Smooth muscle cell (in vitro differentiated cells): ENCODE results near the gene MRGPRE. TPM values are rescaled to one million over a fixed set of nuclear protein-coding genes. Genes with fewer than 3 reads are reported as not detected.

Source experiments
- DNase-seq: peaks from one replicate; lab custom pipeline; 2025; ENCODE audit not compliant: unreplicated experiment; lab: John Stamatoyannopoulos, UW
- H2AFZ ChIP-seq: fragments of 200-600 bp; sonication (generic); 2 replicates; pipeline ENCODE4 v1.6.0; 2016; ENCODE audit warnings: antibody characterized with exemption, low read depth, mild to moderate bottlenecking
- H3F3A ChIP-seq: fragments of 200-600 bp; sonication (generic); 2 replicates; pipeline ENCODE4 v1.6.0; 2017; ENCODE audit warnings: antibody characterized with exemption, low read depth
- H3K27ac ChIP-seq: fragments of 200-600 bp; sonication (generic); 2 replicates; pipeline ENCODE4 v1.5.1; 2016; ENCODE audit warnings: low read depth, mild to moderate bottlenecking
- H3K27me3 ChIP-seq: fragments of 200-600 bp; sonication (generic); 2 replicates; pipeline ENCODE4 v1.6.1; 2016; ENCODE audit warnings: low read depth, mild to moderate bottlenecking
- H3K36me3 ChIP-seq: fragments of 200-600 bp; sonication (generic); 2 replicates; pipeline ENCODE4 v1.5.1; 2016; ENCODE audit warnings: low read depth
- H3K4me1 ChIP-seq: fragments of 200-600 bp; sonication (generic); 2 replicates; pipeline ENCODE4 v1.5.1; 2016; ENCODE audit warnings: low read depth
- H3K4me2 ChIP-seq: fragments of 200-600 bp; sonication (generic); 2 replicates; pipeline ENCODE4 v1.6.0; 2016; ENCODE audit warnings: mild to moderate bottlenecking
- H3K4me3 ChIP-seq: fragments of 200-600 bp; sonication (generic); 2 replicates; pipeline ENCODE4 v1.5.1; 2016; ENCODE audit warnings: mild to moderate bottlenecking
- H3K79me2 ChIP-seq: fragments of 200-600 bp; sonication (generic); 2 replicates; pipeline ENCODE4 v1.6.0; 2016; ENCODE audit warnings: low read depth, mild to moderate bottlenecking
- H3K9ac ChIP-seq: fragments of 200-600 bp; sonication (generic); 2 replicates; pipeline ENCODE4 v1.6.0; 2016; ENCODE audit warnings: low read depth
- H3K9me3 ChIP-seq: fragments of 200-600 bp; sonication (generic); replicated peaks from 2 replicates; pipeline ENCODE4 v1.5.1; 2016; ENCODE audit warnings: low read depth
- H4K20me1 ChIP-seq: fragments of 200-600 bp; sonication (generic); 2 replicates; pipeline ENCODE4 v1.6.0; 2016; ENCODE audit warnings: low read depth
- WGBS: methylation state at CpG from one replicate; pipeline ENCODE4 v1.1.7; 2016; ENCODE audit warnings: low lambda C conversion rate; 5-methylcytosine and 5-hydroxymethylcytosine counted together
- polyA plus RNA-seq: library from polyadenylated mRNA; unstranded; fragments of >200 nt; fragmentation: Nextera tagmentation; extraction: Ambion mirVana; gene quantifications from 2 replicates; pipeline ENCODE4 v1.2.1, GENCODE V29; 2016
- total RNA-seq: library from RNA; depleted of rRNA; stranded (reverse); fragments of >200 nt; gene quantifications from 2 replicates; pipeline ENCODE4 v1.2.3, GENCODE V29; 2014
- TF ChIP-seq, protein P1 (sequence below): fragments of 200-600 bp; sonication (generic); IDR thresholded peaks from 2 replicates; pipeline ENCODE4 v1.5.1; 2017; ENCODE audit warnings: borderline replicate concordance, mild to moderate bottlenecking, antibody characterized with exemption; ENCODE audit not compliant: insufficient read depth, poor library complexity, severe bottlenecking

Gene MRGPRE
- total and polyA plus RNA-seq, 2 experiments from 2014 or later, result not detected

DNA sequence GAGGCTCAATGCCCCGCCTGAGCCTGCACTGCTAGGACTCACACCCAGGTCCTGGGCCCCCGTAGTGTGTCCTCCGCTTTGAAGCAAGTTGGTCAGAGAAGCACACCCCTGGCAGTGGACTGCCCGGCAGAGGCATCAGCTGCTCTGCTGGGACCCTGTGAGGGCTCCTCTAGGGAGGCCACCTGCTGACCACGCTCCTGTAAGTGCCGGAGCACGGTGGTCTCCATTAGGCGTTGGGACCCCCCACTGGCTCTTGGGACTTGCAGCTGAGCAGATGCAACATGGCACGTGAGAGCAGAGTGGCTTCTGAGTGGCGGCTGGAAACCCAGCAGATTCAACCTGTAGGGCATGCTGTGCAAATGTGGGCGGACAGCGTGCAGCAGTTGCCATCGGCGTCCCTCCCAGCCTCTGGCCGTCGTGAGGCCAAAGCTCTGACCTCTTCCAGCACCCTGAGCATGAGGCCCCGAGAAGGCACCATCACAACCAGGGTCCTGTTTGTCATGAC lies 30.5 kb downstream of the MRGPRE start:
- no peak for DNase-seq
- Histone ChIP-seq H3K79me2 (no peaks in the 10 kb centered on the region), H3F3A (no peaks in the 10 kb centered on the region), H3K9ac (no peak overlapping the region), H2AFZ (no peak overlapping the region), H3K36me3 (no peaks in the 10 kb centered on the region), H3K9me3 (no peaks in the 10 kb centered on the region), H3K4me2 (no peak overlapping the region), H4K20me1 (no peaks in the 10 kb centered on the region), H3K4me1 (peaks cover 10% of the 10 kb centered on the region), H3K27me3 (peaks cover 63% of the 10 kb centered on the region), H3K4me3 (no peak overlapping the region), H3K27ac (no peak overlapping the region)
- TF ChIP-seq, protein P1, sequence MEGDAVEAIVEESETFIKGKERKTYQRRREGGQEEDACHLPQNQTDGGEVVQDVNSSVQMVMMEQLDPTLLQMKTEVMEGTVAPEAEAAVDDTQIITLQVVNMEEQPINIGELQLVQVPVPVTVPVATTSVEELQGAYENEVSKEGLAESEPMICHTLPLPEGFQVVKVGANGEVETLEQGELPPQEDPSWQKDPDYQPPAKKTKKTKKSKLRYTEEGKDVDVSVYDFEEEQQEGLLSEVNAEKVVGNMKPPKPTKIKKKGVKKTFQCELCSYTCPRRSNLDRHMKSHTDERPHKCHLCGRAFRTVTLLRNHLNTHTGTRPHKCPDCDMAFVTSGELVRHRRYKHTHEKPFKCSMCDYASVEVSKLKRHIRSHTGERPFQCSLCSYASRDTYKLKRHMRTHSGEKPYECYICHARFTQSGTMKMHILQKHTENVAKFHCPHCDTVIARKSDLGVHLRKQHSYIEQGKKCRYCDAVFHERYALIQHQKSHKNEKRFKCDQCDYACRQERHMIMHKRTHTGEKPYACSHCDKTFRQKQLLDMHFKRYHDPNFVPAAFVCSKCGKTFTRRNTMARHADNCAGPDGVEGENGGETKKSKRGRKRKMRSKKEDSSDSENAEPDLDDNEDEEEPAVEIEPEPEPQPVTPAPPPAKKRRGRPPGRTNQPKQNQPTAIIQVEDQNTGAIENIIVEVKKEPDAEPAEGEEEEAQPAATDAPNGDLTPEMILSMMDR, result no peak
- WGBS, result 90% methylated on average over 17 of the region's 17 CpGs

DNA sequence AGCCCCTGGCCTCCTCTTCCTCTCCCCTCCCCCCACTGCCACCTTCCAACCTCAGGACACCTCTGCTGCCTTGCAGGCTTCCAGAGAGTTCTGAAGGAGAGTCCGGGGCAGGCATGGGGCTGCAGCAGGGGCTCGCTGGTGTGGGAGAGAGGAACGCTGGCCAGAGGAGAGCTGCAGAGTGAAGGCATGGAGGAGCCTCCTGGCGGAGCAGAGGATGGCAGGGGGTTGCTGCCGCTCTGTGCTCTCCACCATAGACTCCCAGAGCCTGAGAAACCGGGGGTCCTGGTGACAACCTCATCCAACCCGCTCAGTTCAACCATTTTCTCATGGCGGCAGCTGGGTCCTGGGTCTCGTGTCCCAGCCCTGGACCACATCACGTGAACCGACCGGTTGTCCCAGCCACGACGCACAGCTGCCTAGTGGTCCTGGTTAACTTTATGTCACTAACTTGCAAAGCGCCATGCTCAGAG lies 31.1 kb downstream of the MRGPRE start:
- no peaks in the 10 kb centered on the region for H4K20me1 ChIP-seq
- no peak overlapping the region for H3K9ac ChIP-seq
- no peaks in the 10 kb centered on the region for H3F3A ChIP-seq
- DNase-seq, result no peak
- peaks cover 10% of the 10 kb centered on the region for H3K4me1 ChIP-seq
- peaks cover 63% of the 10 kb centered on the region for H3K27me3 ChIP-seq
- no peak overlapping the region for H3K4me3 ChIP-seq
- TF ChIP-seq, protein P1, result no peak
- no peak overlapping the region for H3K4me2 ChIP-seq
- 84% methylated on average over 15 of the region's 15 CpGs for WGBS
- no peaks in the 10 kb centered on the region for H3K36me3 ChIP-seq
- H3K27ac ChIP-seq, result no peak overlapping the region
- no peaks in the 10 kb centered on the region for H3K9me3 ChIP-seq
- H2AFZ ChIP-seq, result no peak overlapping the region
- H3K79me2 ChIP-seq, result no peaks in the 10 kb centered on the region

DNA sequence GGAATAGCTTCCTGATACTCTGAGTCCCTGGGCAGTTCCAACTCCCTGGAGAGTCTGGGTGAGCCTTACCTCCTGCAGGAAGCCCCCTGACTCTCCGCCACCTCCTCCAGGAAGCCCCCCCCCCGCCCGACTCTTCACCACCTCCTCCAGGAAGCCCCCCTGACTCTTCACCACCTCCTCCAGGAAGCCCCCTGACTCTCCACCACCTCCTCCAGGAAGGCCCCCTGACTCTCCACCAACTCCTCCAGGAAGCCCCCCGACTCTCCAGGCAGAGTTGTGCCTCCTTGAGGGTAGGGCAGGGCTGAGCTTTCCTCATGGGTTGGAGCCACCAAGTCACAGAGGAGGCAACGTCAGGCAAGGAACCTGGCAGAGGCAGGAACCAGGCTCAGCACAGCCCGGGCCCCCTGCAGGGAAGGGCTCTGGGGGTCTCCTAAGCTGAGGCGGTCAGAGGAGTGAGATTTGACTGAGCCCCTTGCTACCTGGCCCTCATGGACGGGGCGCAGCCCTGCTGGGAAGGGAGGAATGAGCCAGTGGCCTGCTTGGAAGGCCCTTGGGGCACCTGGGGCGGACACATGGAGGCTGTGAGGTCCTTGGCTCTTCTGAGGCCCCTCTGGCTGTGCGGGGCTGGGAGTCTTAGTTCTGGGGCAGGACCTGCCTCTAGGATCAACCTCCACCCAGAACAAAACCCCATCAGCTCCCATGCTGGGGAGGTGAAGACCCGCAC lies 31.7 kb downstream of the MRGPRE start:
- peaks cover 59% of the 10 kb centered on the region for H3K27me3 ChIP-seq
- no peak for DNase-seq
- H3K27ac ChIP-seq, result no peak overlapping the region
- H3K4me1 ChIP-seq, result peaks cover 10% of the 10 kb centered on the region
- H3K36me3 ChIP-seq, result no peaks in the 10 kb centered on the region
- H4K20me1 ChIP-seq, result no peaks in the 10 kb centered on the region
- H2AFZ ChIP-seq, result no peak overlapping the region
- no peak overlapping the region for H3K4me3 ChIP-seq
- no peak overlapping the region for H3K9ac ChIP-seq
- WGBS, result 77% methylated on average over 11 of the region's 12 CpGs
- no peak overlapping the region for H3K4me2 ChIP-seq
- H3K79me2 ChIP-seq, result no peaks in the 10 kb centered on the region
- TF ChIP-seq, protein P1, result no peak
- no peaks in the 10 kb centered on the region for H3F3A ChIP-seq
- no peaks in the 10 kb centered on the region for H3K9me3 ChIP-seq
